Esophagus squamous epithelium (tissue), 4 donors: ENCODE data around the gene P2RY10.

ENCODE experiments used
- CTCF ChIP-seq, 6 experiments: fragments of 450-650 bp in 4 of 6; fragments of 200-600 bp in 2 of 6; sonication (generic) in 2 of 6; IDR thresholded peaks; one replicate each; pipeline ENCODE4 v1.5.1; 2016 to 2019; ENCODE audit warnings: antibody characterized with exemption in 6 of 6, mild to moderate bottlenecking in 4 of 6, moderate library complexity in 4 of 6
- POLR2A ChIP-seq, 4 donors: fragments of 450-650 bp; IDR thresholded peaks; one replicate each; pipeline ENCODE4 v1.6.1; 2017; ENCODE audit warnings: antibody characterized with exemption in 4 of 4, mild to moderate bottlenecking in 4 of 4, moderate library complexity in 3 of 4

GRCh38 chrX:78945186-78945912, at the start of gene P2RY10:
- TF ChIP-seq CTCF (IDR thresholded peaks at IDR 0.05) (no peak), POLR2A (IDR thresholded peaks at IDR 0.05) (peak in 1 of 4 donors; percentile 68)
